Panc1 (cell line): ENCODE results near the gene UNC13A. TPM values are rescaled to one million over a fixed set of nuclear protein-coding genes. Genes with fewer than 3 reads are reported as not detected.

Experiments
- ATAC-seq: fragments of 200-7000 bp; cut with Tn5 transposase; 2 replicates; pipeline ENCODE4 v1.9.1; 2020; ENCODE audit warnings: mild to moderate bottlenecking, moderate library complexity
- BruUV-seq: library from RNA; stranded (reverse); fragments of 400-500 nt; replicated peaks from 2 replicates; lab custom pipeline; 2021; lab: Mats Ljungman, UMichigan
- CTCF ChIA-PET: fragments of 300-600 bp; sonication (Branson Sonifier 250); formaldehyde crosslinking; loops from one replicate; lab custom pipeline; 2022; ENCODE audit warnings: antibody characterized with exemption; lab: Charles Lee
- POLR2A ChIA-PET: fragments of 300-600 bp; sonication (Branson Sonifier 250); formaldehyde crosslinking; loops from one replicate; lab custom pipeline; 2022; ENCODE audit warnings: antibody characterized with exemption; lab: Charles Lee
- DNase-seq: peaks from one replicate; pipeline ENCODE4 v3.0.0-alpha.2; 2010; ENCODE audit warnings: low read depth, low spot score
- H3K27ac ChIP-seq: 2 replicates; pipeline ENCODE4 v1.5.1; 2011; ENCODE audit warnings: mild to moderate bottlenecking, low read length, inconsistent platforms
- H3K27me3 ChIP-seq: fragments of 200-500 bp; sonication (Bioruptor generic); 2 replicates; pipeline ENCODE4 v1.6.0; 2014; ENCODE audit warnings: low read length, inconsistent platforms; ENCODE audit not compliant: control insufficient read depth, insufficient read depth
- H3K36me3 ChIP-seq: fragments of 200-500 bp; sonication (Bioruptor generic); 2 replicates; pipeline ENCODE4 v1.5.1; 2014; ENCODE audit warnings: inconsistent platforms, mild to moderate bottlenecking, low read length, moderate library complexity; ENCODE audit not compliant: control insufficient read depth, insufficient read depth
- H3K4me1 ChIP-seq: 2 replicates; pipeline ENCODE4 v1.5.1; 2011; ENCODE audit warnings: inconsistent platforms, mild to moderate bottlenecking, low read length, moderate library complexity; ENCODE audit not compliant: control insufficient read depth, insufficient read depth
- H3K4me3 ChIP-seq, 2 experiments: 2 replicates each; pipeline ENCODE4 v1.5.1; 2011 to 2012; ENCODE audit warnings: low read depth in 2 of 2, low read length in 2 of 2, mild to moderate bottlenecking in 2 of 2, inconsistent platforms in 1 of 2, moderate library complexity in 1 of 2
- H3K9me3 ChIP-seq: fragments of 200-500 bp; sonication (Bioruptor generic); 2 replicates; pipeline ENCODE4 v1.5.1; 2014; ENCODE audit warnings: low read depth, mild to moderate bottlenecking, inconsistent platforms, low read length, moderate library complexity; ENCODE audit not compliant: control insufficient read depth, insufficient read depth
- POLR2AphosphoS5 ChIP-seq: IDR thresholded peaks from 2 replicates; pipeline ENCODE4 v1.6.1; 2012; ENCODE audit warnings: mild to moderate bottlenecking, low read depth, low read length, moderate library complexity
- SIN3A ChIP-seq: IDR thresholded peaks from 2 replicates; pipeline ENCODE4 v1.6.1; 2012; ENCODE audit warnings: low read depth, mild to moderate bottlenecking, low read length, moderate library complexity, borderline replicate concordance; ENCODE audit not compliant: insufficient read depth
- TCF7L2 ChIP-seq: IDR thresholded peaks from 2 replicates; pipeline ENCODE4 v1.6.1; 2011; ENCODE audit warnings: mild to moderate bottlenecking, low read depth, low read length, inconsistent platforms
- in situ Hi-C: cut with HindIII; loops from 2 replicates; pipeline ENCODE4 v1.10.0; 2016; ENCODE audit warnings: low sequenced_read_pairs, low pct_unique_long_range_greater_than_20kb
- intact Hi-C: fragments of 100-400 bp; cut with micrococcal nuclease; formaldehyde crosslinking; loops from one replicate; pipeline ENCODE4 v1.10.0; 2022; ENCODE audit not compliant: unreplicated experiment
- total RNA-seq: library from RNA; stranded (reverse); gene quantifications from one replicate; pipeline ENCODE4 v1.2.1, GENCODE V29; 2021; ENCODE audit not compliant: unreplicated experiment
- TF ChIP-seq, protein P1 (sequence below): fragments of 450-650 bp; IDR thresholded peaks from 2 replicates; pipeline ENCODE4 v1.5.1; 2017; ENCODE audit warnings: mild to moderate bottlenecking
- TF ChIP-seq, protein P2 (sequence below), 2 experiments: IDR thresholded peaks; 2 replicates each; pipeline ENCODE4 v1.6.1; 2011 to 2012; ENCODE audit warnings: low read depth in 2 of 2, control low read depth in 1 of 2, low read length in 1 of 2, mild to moderate bottlenecking in 1 of 2, moderate library complexity in 1 of 2; ENCODE audit not compliant: insufficient read depth in 1 of 2

The UNC13A gene
- total RNA-seq, 1 experiment from 2014 or later, result 0.46 TPM

DNA sequence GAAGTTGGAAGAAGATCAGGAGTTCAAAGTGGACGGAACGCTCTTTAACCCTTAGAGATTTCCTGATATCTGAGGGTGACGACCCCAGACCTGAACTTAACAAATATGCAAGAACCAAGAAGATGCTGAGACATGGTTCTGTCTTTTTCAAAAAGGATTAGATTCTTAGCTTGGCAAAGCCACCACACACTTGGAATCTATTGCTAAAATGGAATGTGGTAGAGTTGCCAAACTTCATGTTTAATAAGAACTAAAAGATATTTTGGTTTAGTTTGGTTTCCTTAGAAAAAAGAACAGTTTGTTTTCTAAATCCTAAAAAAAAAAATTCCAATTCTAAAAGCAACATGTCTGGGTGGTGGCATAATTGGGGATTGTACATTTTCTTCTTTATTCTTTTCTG lies 29.5 kb downstream of the UNC13A start:
- no peaks in the 10 kb centered on the region for H3K4me1 ChIP-seq
- no peaks in the 10 kb centered on the region for H3K36me3 ChIP-seq
- H3K4me3 ChIP-seq, result no peak overlapping the region
- ATAC-seq, result no peak
- no peak overlapping the region for H3K27ac ChIP-seq
- H3K27me3 ChIP-seq, result no peaks in the 10 kb centered on the region
- H3K9me3 ChIP-seq, result no peaks in the 10 kb centered on the region
- TF ChIP-seq POLR2AphosphoS5 (no peak), SIN3A (no peak), TCF7L2 (no peak)
- TF ChIP-seq, protein P1, sequence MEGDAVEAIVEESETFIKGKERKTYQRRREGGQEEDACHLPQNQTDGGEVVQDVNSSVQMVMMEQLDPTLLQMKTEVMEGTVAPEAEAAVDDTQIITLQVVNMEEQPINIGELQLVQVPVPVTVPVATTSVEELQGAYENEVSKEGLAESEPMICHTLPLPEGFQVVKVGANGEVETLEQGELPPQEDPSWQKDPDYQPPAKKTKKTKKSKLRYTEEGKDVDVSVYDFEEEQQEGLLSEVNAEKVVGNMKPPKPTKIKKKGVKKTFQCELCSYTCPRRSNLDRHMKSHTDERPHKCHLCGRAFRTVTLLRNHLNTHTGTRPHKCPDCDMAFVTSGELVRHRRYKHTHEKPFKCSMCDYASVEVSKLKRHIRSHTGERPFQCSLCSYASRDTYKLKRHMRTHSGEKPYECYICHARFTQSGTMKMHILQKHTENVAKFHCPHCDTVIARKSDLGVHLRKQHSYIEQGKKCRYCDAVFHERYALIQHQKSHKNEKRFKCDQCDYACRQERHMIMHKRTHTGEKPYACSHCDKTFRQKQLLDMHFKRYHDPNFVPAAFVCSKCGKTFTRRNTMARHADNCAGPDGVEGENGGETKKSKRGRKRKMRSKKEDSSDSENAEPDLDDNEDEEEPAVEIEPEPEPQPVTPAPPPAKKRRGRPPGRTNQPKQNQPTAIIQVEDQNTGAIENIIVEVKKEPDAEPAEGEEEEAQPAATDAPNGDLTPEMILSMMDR, result no peak
- TF ChIP-seq, protein P2, sequence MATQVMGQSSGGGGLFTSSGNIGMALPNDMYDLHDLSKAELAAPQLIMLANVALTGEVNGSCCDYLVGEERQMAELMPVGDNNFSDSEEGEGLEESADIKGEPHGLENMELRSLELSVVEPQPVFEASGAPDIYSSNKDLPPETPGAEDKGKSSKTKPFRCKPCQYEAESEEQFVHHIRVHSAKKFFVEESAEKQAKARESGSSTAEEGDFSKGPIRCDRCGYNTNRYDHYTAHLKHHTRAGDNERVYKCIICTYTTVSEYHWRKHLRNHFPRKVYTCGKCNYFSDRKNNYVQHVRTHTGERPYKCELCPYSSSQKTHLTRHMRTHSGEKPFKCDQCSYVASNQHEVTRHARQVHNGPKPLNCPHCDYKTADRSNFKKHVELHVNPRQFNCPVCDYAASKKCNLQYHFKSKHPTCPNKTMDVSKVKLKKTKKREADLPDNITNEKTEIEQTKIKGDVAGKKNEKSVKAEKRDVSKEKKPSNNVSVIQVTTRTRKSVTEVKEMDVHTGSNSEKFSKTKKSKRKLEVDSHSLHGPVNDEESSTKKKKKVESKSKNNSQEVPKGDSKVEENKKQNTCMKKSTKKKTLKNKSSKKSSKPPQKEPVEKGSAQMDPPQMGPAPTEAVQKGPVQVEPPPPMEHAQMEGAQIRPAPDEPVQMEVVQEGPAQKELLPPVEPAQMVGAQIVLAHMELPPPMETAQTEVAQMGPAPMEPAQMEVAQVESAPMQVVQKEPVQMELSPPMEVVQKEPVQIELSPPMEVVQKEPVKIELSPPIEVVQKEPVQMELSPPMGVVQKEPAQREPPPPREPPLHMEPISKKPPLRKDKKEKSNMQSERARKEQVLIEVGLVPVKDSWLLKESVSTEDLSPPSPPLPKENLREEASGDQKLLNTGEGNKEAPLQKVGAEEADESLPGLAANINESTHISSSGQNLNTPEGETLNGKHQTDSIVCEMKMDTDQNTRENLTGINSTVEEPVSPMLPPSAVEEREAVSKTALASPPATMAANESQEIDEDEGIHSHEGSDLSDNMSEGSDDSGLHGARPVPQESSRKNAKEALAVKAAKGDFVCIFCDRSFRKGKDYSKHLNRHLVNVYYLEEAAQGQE (IDR thresholded peaks at IDR 0.05; ENCODE audit: insufficient read depth in 1 of 2, low read depth in 2 of 2, low read length in 1 of 2), result no peak
- in situ Hi-C loops (no loop called here), intact Hi-C loops (no loop called here)
- CTCF ChIA-PET, result no interaction called here
- DNase-seq, result no peak
- POLR2A ChIA-PET, result no interaction called here
- BruUV-seq, result no TSS peak

DNA sequence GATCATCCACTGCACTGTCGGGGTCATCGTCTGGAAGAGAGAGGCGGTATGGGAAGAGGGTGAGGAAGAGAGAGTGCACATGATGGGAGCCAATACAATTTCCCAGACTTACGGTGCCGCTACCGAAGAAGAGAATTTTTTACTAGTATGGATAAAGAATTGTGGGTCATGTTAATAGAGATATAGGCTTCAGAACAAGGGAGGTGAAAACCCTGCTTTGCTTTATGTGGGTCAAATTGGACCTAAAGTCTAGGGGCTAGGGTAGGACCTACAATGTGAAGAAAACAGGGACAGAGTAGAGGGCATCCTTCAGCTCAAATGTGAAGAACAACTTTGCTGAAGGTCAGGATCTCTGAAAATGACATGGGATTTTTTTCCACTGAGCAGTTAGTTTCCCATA lies 29.9 kb downstream of the UNC13A start:
- H3K9me3 ChIP-seq, result no peaks in the 10 kb centered on the region
- ChIA-PET POLR2A (no interaction called here), CTCF (no interaction called here)
- DNase-seq (no peak), ATAC-seq (no peak)
- H3K27ac ChIP-seq, result no peak overlapping the region
- H3K4me3 ChIP-seq, result no peak overlapping the region
- TF ChIP-seq, protein P1, result no peak
- TF ChIP-seq, protein P2 (IDR thresholded peaks at IDR 0.05; ENCODE audit: insufficient read depth in 1 of 2, low read depth in 2 of 2, low read length in 1 of 2), result no peak
- no peak for TF ChIP-seq TCF7L2
- TF ChIP-seq SIN3A, result no peak
- TF ChIP-seq POLR2AphosphoS5, result no peak
- no TSS peak for BruUV-seq
- intact Hi-C loops (no loop called here), in situ Hi-C loops (no loop called here)
- H3K36me3 ChIP-seq, result no peaks in the 10 kb centered on the region
- H3K27me3 ChIP-seq, result no peaks in the 10 kb centered on the region
- no peaks in the 10 kb centered on the region for H3K4me1 ChIP-seq
